Measurements from ENCODE around the gene STUM. TPM values are rescaled to one million over a fixed set of nuclear protein-coding genes. Genes with fewer than 3 reads are reported as not detected.

STUM gene
- total RNA-seq, 2 donors from 2014 or later = 1.3 to 1.6 TPM

DNA sequence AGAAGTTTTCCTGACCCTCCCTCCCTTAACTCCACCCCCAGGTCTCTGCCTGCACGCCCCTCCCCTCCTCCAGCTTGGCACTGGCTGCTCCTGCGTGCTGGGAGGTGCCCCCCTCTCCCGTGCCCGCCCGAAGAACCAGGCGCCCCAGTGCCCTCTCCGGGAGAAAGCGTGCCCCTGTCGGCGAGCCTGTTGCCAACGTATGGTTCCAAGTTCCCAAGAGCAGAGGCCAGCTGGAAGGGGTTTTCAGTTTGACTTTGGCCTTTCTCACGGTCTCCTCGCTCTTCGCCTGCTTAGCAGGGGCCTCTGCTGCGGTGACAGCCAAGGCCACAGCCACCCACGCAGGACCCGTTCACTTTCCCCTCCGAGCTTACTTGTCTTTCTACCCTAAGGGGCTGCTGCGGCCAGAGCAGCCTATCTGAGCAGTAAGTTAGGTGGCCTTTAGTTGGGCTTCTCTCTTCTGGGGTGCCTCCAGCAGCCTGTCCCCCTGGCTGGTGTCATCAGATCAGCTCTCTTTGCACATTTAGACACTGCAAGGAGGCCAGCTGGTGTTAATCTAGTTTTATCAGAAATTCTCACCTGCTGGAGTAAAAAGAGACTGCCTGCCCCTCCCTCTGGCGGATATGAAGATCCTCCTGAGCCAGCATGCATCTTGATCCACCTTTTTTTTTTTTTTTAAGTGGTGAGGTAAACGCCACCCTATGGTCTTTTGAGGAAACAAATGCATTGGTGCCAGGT is 1.5 kb downstream of the STUM start:
- H3K4me3 ChIP-seq = no peak overlapping the region
- WGBS, 2 donors = 5 to 11% methylated on average over 10 to 21 of the region's 21 CpGs
- H3K4me1 ChIP-seq = peaks cover 30% of the 10 kb centered on the region
- H3K27me3 ChIP-seq = no peaks in the 10 kb centered on the region
- intact Hi-C loops (cut with DNase I) = no loop called here
- no peaks in the 10 kb centered on the region for H3K36me3 ChIP-seq (replicated peaks in 1 of 2; ENCODE audit: insufficient read depth in 1 of 2, low read depth in 2 of 2)
- peak overlapping the region in 2 of 4 donors; percentile 28 to 37 for H3K27ac ChIP-seq
- H3K9me3 ChIP-seq = no peaks in the 10 kb centered on the region
- TF ChIP-seq, protein P1, sequence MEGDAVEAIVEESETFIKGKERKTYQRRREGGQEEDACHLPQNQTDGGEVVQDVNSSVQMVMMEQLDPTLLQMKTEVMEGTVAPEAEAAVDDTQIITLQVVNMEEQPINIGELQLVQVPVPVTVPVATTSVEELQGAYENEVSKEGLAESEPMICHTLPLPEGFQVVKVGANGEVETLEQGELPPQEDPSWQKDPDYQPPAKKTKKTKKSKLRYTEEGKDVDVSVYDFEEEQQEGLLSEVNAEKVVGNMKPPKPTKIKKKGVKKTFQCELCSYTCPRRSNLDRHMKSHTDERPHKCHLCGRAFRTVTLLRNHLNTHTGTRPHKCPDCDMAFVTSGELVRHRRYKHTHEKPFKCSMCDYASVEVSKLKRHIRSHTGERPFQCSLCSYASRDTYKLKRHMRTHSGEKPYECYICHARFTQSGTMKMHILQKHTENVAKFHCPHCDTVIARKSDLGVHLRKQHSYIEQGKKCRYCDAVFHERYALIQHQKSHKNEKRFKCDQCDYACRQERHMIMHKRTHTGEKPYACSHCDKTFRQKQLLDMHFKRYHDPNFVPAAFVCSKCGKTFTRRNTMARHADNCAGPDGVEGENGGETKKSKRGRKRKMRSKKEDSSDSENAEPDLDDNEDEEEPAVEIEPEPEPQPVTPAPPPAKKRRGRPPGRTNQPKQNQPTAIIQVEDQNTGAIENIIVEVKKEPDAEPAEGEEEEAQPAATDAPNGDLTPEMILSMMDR (IDR thresholded peaks at IDR 0.05) = peak in 4 of 7 experiments; percentile 13 to 41 (median 25)
- no peak for TF ChIP-seq POLR2A (IDR thresholded peaks at IDR 0.05)
- ATAC-seq = peak; percentile 57
- peak; percentile 57 to 82 (median 70) for DNase-seq

DNA sequence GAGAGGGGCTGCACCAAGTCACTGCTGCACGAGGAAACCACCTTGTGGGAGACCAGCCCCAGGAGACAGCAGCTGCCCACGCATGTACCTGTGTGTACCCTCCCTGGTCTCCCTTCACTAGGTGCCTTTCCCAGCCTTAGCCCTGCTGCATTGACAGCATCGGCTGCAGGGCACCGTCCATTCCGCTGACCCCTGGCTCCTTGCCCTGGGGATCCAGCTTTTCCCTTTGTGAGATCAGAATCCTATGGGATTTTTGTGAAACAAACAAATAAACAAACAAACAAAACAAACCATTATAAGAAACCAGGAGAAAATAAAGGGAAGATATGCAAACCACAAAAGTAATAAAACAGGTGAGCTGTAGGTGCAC is 2.1 kb downstream of the STUM start:
- Histone ChIP-seq H3K4me1 (peaks cover 30% of the 10 kb centered on the region), H3K27me3 (no peaks in the 10 kb centered on the region), H3K4me3 (no peak overlapping the region), H3K36me3 (replicated peaks in 1 of 2; ENCODE audit: insufficient read depth in 1 of 2, low read depth in 2 of 2) (no peaks in the 10 kb centered on the region), H3K27ac (no peak overlapping the region), H3K9me3 (no peaks in the 10 kb centered on the region)
- no peak for TF ChIP-seq POLR2A (IDR thresholded peaks at IDR 0.05)
- TF ChIP-seq, protein P1 (IDR thresholded peaks at IDR 0.05) = no peak
- DNase-seq = no peak
- WGBS, 2 donors = 67 to 73% methylated on average over 5 of the region's 5 CpGs
- ATAC-seq = no peak
- intact Hi-C loops (cut with DNase I) = no loop called here

DNA sequence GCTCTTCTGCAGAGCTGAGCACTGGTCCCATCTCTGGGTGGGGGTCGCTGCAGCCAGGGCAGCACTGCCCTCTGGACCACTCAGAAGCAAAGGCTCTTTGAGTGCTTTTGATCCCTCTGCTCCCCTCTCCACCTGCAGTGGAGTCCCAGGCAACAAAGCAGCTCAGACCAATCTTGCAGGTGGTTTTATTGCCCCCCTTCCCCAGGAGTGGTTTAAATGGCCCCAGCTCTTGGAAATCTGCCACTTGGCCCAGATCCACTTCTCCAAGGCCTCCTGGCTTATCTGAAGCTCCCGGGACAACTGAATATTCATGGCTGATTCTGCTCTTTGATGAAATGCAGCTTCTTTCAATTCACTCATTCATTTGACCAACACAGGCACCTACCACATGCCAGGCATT is 2.7 kb downstream of the STUM start:
- no peaks in the 10 kb centered on the region for H3K36me3 ChIP-seq (replicated peaks in 1 of 2; ENCODE audit: insufficient read depth in 1 of 2, low read depth in 2 of 2)
- H3K4me1 ChIP-seq = peaks cover 30% of the 10 kb centered on the region
- H3K27me3 ChIP-seq = no peaks in the 10 kb centered on the region
- ATAC-seq (no peak), DNase-seq (peak in 3 of 4 donors; percentile 28 to 57 (median 47))
- 26 to 48% methylated on average over 2 of the region's 2 CpGs for WGBS, 2 donors
- H3K9me3 ChIP-seq = no peaks in the 10 kb centered on the region
- H3K4me3 ChIP-seq = no peak overlapping the region
- no peak for TF ChIP-seq POLR2A (IDR thresholded peaks at IDR 0.05)
- TF ChIP-seq, protein P1 (IDR thresholded peaks at IDR 0.05) = no peak
- H3K27ac ChIP-seq = no peak overlapping the region
- intact Hi-C loops (cut with DNase I) = no loop called here

DNA sequence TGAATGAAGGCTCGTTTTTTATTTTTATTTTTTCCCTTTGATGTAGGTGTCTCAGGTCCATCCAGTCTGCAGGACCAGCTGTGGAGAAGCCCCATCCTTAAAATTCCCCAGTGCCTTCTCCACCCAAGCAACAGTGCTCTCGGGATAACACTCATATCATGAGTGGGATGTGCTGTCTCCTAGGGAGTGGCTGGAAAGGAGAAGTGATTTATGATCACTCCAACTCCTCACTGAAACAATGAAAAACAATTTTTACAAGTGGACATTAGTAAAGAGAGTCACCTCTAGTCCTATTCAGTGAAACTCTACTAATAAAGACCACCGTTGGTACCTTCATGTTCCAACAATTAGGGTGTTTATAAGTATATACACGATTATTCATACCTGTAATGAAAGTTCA is 3.5 kb downstream of the STUM start:
- H3K27me3 ChIP-seq = no peaks in the 10 kb centered on the region
- peaks cover 30% of the 10 kb centered on the region for H3K4me1 ChIP-seq
- no peak overlapping the region for H3K27ac ChIP-seq
- 67 to 71% methylated on average over 4 of the region's 4 CpGs for WGBS, 2 donors
- ATAC-seq = no peak
- DNase-seq = no peak
- intact Hi-C loops (cut with DNase I) = no loop called here
- H3K4me3 ChIP-seq = no peak overlapping the region
- no peaks in the 10 kb centered on the region for H3K36me3 ChIP-seq (replicated peaks in 1 of 2; ENCODE audit: insufficient read depth in 1 of 2, low read depth in 2 of 2)
- no peaks in the 10 kb centered on the region for H3K9me3 ChIP-seq
- TF ChIP-seq, protein P1 (IDR thresholded peaks at IDR 0.05) = no peak
- TF ChIP-seq POLR2A (IDR thresholded peaks at IDR 0.05) = no peak
